ENCODE results near the gene PLA2G2F. TPM values are rescaled to one million over a fixed set of nuclear protein-coding genes. Genes with fewer than 3 reads are reported as not detected.
A peak's percentile ranks its signal among the peaks of the same experiment; 100 is the strongest.

PLA2G2F gene
- total and polyA plus RNA-seq, 9 of the 15 experiments (the other 6 are each of a cell fraction or from before 2014, with no cell fraction given) = not detected

DNA sequence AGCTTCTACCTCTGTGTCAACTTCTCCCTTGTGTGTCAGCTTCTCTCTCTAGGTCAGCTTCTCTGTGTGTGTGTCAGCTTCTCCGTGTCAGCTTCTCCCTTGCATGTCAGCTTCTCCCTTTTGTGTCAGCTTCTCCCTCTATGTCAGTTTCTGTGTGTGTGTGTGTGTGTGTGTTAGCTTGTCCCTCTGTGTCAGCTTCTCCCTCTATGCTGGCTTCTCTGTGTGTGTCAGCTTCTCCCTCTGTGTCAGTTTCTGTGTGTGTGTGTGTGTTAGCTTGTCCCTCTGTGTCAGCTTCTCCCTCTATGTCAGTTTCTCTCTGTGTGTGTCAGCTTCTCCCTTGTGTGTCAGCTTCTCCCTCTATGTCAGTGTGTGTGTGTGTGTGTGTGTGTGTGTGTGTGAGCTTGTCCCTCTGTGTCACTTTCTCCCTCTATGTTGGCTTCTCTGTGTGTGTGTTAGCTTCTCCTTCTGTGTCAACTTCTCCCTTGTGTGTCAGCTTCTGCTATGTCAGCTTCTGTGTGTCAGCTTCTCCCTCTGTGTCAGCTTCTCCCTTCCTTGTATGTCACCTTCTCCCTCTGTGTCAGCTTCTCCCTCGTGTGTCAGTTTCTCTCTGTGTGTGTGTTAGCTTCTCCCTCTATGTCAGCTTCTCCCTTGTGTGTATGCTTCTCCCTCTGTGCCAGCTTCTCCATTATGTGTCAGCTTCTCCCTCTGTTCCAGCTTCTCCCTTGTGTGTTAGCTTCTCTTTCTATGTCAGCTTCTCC, 40.4 kb downstream of the PLA2G2F start (continued):
- TF ChIP-seq, protein P1, sequence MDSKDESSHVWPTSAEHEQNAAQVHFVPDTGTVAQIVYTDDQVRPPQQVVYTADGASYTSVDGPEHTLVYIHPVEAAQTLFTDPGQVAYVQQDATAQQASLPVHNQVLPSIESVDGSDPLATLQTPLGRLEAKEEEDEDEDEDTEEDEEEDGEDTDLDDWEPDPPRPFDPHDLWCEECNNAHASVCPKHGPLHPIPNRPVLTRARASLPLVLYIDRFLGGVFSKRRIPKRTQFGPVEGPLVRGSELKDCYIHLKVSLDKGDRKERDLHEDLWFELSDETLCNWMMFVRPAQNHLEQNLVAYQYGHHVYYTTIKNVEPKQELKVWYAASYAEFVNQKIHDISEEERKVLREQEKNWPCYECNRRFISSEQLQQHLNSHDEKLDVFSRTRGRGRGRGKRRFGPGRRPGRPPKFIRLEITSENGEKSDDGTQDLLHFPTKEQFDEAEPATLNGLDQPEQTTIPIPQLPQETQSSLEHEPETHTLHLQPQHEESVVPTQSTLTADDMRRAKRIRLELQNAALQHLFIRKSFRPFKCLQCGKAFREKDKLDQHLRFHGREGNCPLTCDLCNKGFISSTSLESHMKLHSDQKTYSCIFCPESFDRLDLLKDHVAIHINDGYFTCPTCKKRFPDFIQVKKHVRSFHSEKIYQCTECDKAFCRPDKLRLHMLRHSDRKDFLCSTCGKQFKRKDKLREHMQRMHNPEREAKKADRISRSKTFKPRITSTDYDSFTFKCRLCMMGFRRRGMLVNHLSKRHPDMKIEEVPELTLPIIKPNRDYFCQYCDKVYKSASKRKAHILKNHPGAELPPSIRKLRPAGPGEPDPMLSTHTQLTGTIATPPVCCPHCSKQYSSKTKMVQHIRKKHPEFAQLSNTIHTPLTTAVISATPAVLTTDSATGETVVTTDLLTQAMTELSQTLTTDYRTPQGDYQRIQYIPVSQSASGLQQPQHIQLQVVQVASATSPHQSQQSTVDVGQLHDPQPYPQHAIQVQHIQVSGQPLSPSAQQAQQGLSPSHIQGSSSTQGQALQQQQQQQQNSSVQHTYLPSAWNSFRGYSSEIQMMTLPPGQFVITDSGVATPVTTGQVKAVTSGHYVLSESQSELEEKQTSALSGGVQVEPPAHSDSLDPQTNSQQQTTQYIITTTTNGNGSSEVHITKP (IDR thresholded peaks at IDR 0.05; ENCODE audit: partially characterized antibody) = no peak
- TF ChIP-seq SMAD4 (CRISPR knock-in tag; conservative IDR thresholded peaks at IDR 0.05) (no peak), MIER1 (IDR thresholded peaks at IDR 0.05; ENCODE audit: low read depth) (0 out of 2 replicates have a peak, but pooled peaks have one; percentile 32), FOS (IDR thresholded peaks at IDR 0.05; ENCODE audit: extremely low read depth, insufficient read length) (no peak), CREBBP (IDR thresholded peaks at IDR 0.05; ENCODE audit: low read depth, low read length) (no peak), MBD2 (IDR thresholded peaks at IDR 0.05; ENCODE audit: borderline replicate concordance, low read depth) (no peak), MECOM (CRISPR knock-in tag; IDR thresholded peaks at IDR 0.05) (no peak), LARP7 (IDR thresholded peaks at IDR 0.05) (0 out of 2 replicates have a peak, but pooled peaks have one; percentile 49), TARDBP (IDR thresholded peaks at IDR 0.05) (no peak), SREBF2 (CRISPR knock-in tag; IDR thresholded peaks at IDR 0.05) (no peak), FOXJ3 (CRISPR knock-in tag; IDR thresholded peaks at IDR 0.05) (no peak), STAG1 (CRISPR knock-in tag; IDR thresholded peaks at IDR 0.05; ENCODE audit: borderline replicate concordance) (no peak), PPARD (CRISPR knock-in tag; IDR thresholded peaks at IDR 0.05) (no peak), SMARCA5 (IDR thresholded peaks at IDR 0.05) (0 out of 2 replicates have a peak, but pooled peaks have one; percentile 15), ZBTB7A (IDR thresholded peaks at IDR 0.05; ENCODE audit: borderline replicate concordance, control insufficient read depth, low read depth, low read length) (no peak), ZNF644 (tag; IDR thresholded peaks at IDR 0.05; ENCODE audit: low read depth) (no peak), TFAM (CRISPR knock-in tag; conservative IDR thresholded peaks at IDR 0.05) (no peak), ATF1 (CRISPR knock-in tag; IDR thresholded peaks at IDR 0.05) (no peak), ATF1 (tag; IDR thresholded peaks at IDR 0.05) (no peak), WHSC1 (IDR thresholded peaks at IDR 0.05; ENCODE audit: low read length) (no peak), TRIM28 (IDR thresholded peaks at IDR 0.05) (no peak), PYGO2 (tag; IDR thresholded peaks at IDR 0.05) (no peak), ZNF778 (CRISPR knock-in tag; IDR thresholded peaks at IDR 0.05) (no peak)
- TF ChIP-seq, protein P2, sequence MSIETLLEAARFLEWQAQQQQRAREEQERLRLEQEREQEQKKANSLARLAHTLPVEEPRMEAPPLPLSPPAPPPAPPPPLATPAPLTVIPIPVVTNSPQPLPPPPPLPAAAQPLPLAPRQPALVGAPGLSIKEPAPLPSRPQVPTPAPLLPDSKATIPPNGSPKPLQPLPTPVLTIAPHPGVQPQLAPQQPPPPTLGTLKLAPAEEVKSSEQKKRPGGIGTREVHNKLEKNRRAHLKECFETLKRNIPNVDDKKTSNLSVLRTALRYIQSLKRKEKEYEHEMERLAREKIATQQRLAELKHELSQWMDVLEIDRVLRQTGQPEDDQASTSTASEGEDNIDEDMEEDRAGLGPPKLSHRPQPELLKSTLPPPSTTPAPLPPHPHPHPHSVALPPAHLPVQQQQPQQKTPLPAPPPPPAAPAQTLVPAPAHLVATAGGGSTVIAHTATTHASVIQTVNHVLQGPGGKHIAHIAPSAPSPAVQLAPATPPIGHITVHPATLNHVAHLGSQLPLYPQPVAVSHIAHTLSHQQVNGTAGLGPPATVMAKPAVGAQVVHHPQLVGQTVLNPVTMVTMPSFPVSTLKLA (conservative IDR thresholded peaks at IDR 0.05) = no peak
- TF ChIP-seq, protein P3, sequence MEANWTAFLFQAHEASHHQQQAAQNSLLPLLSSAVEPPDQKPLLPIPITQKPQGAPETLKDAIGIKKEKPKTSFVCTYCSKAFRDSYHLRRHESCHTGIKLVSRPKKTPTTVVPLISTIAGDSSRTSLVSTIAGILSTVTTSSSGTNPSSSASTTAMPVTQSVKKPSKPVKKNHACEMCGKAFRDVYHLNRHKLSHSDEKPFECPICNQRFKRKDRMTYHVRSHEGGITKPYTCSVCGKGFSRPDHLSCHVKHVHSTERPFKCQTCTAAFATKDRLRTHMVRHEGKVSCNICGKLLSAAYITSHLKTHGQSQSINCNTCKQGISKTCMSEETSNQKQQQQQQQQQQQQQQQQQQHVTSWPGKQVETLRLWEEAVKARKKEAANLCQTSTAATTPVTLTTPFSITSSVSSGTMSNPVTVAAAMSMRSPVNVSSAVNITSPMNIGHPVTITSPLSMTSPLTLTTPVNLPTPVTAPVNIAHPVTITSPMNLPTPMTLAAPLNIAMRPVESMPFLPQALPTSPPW (CRISPR knock-in tag; IDR thresholded peaks at IDR 0.05) = no peak

All from K562 (cell line).